ENCODE results near the gene BROX.
A peak's percentile ranks its signal among the peaks of the same experiment; 100 is the strongest.
"Not testable (repeated sequence)": the region's sequence is repeated elsewhere in the genome, so short reads cannot be mapped to it uniquely, and the experiment has no call there.

BROX gene

GRCh38 chr1:222732216-222733159 lies 20.1 kb downstream of the BROX start:
- no peak for DNase-seq

GRCh38 chr1:222734740-222735139 lies 22.4 kb downstream of the BROX start:
- DNase-seq: no peak

- DNase-seq: no peak
These were observed 24.1 kb downstream of the BROX start for GRCh38 chr1:222736470-222736869.

- DNase-seq: no peak
These were observed 24.6 kb downstream of the BROX start, which contains the start of gene FAM177B for GRCh38 chr1:222736972-222737371. Gene FAM177B, plus strand, starts transcription at chr1:222737202. Its CDS starts 9,344 bp downstream, at chr1:222746546.

GRCh38 chr1:222739465-222739864 lies 27.1 kb downstream of the BROX start:
- DNase-seq: no peak

- DNase-seq: no peak
These were observed 27.6 kb downstream of the BROX start for GRCh38 chr1:222739929-222740328.

GRCh38 chr1:222741630-222742457 lies 29.5 kb downstream of the BROX start:
- not testable (repeated sequence) for DNase-seq

GRCh38 chr1:222749927-222750326 lies 37.6 kb downstream of the BROX start:
- no peak for DNase-seq

- no peak for DNase-seq
These were observed 38.3 kb downstream of the BROX start for GRCh38 chr1:222750651-222751050.

GRCh38 chr1:222751255-222751654 lies 38.9 kb downstream of the BROX start:
- DNase-seq: no peak

- no peak for DNase-seq
These were observed 42.2 kb downstream of the BROX start for GRCh38 chr1:222754366-222755139.

GRCh38 chr1:222757646-222758268 lies 45.4 kb downstream of the BROX start:
- no peak for DNase-seq

GRCh38 chr1:222759451-222760035 lies 47.2 kb downstream of the BROX start:
- no peak for DNase-seq

- DNase-seq: no peak
These were observed 48.7 kb downstream of the BROX start for GRCh38 chr1:222761083-222761482.

- DNase-seq: not testable (repeated sequence)
These were observed 49.8 kb downstream of the BROX start for GRCh38 chr1:222762178-222762577.

- DNase-seq: no peak
These were observed 54.8 kb downstream of the BROX start for GRCh38 chr1:222767152-222767571.

GRCh38 chr1:222768592-222768991 lies 56.2 kb downstream of the BROX start:
- no peak for DNase-seq

GRCh38 chr1:222769181-222769580 lies 56.8 kb downstream of the BROX start:
- no peak for DNase-seq

GRCh38 chr1:222769971-222770620 lies 57.7 kb downstream of the BROX start:
- DNase-seq: no peak

- DNase-seq: peak; percentile 61
These were observed 60.6 kb downstream of the BROX start for GRCh38 chr1:222772996-222773379.

- DNase-seq: no peak
These were observed 65.1 kb downstream of the BROX start for GRCh38 chr1:222777463-222777862.

All from NCI-H1436 treated with DMSO at 0.1 percent for 48 hours (cell line).